PC-9 (cell line): ENCODE data around the gene AUTS2. TPM values are rescaled to one million over a fixed set of nuclear protein-coding genes. Genes with fewer than 3 reads are reported as not detected.

Experiments used
- BruUV-seq: library from RNA; stranded (reverse); fragments of 400-500 nt; replicated peaks from 2 replicates; lab custom pipeline; 2021; lab: Mats Ljungman, UMichigan
- CTCF ChIA-PET: fragments of 300-600 bp; sonication (Branson Sonifier 250); formaldehyde crosslinking; loops from one replicate; lab custom pipeline; 2022; ENCODE audit warnings: antibody characterized with exemption; lab: Charles Lee
- POLR2A ChIA-PET: fragments of 300-600 bp; sonication (Branson Sonifier 250); formaldehyde crosslinking; loops from one replicate; lab custom pipeline; 2022; ENCODE audit warnings: antibody characterized with exemption; ENCODE audit not compliant: unreplicated experiment; lab: Charles Lee
- DNase-seq, 2 experiments: peaks; one replicate each; pipeline versions ENCODE4 v3.0.0 to v3.0.0-alpha.2; 2015 to 2022; ENCODE audit warnings: mixed read lengths in 1 of 2
- H2AFZ ChIP-seq: fragments of 200-600 bp; sonication (generic); 2 replicates; pipeline ENCODE4 v1.8.1; 2017; ENCODE audit warnings: antibody characterized with exemption
- H3F3A ChIP-seq: fragments of 200-600 bp; sonication (generic); 2 replicates; pipeline ENCODE4 v1.8.1; 2017; ENCODE audit warnings: antibody characterized with exemption, mild to moderate bottlenecking, low read depth; ENCODE audit not compliant: insufficient read depth
- H3K27ac ChIP-seq: fragments of 200-600 bp; sonication (generic); 2 replicates; pipeline ENCODE4 v1.6.1; 2016; ENCODE audit warnings: mixed run types
- H3K27me3 ChIP-seq: fragments of 200-600 bp; sonication (generic); 2 replicates; pipeline ENCODE4 v1.6.1; 2016; ENCODE audit warnings: low read depth, mixed run types; ENCODE audit not compliant: insufficient read depth
- H3K36me3 ChIP-seq: fragments of 200-600 bp; sonication (generic); 2 replicates; pipeline ENCODE4 v1.6.1; 2016; ENCODE audit warnings: low read depth, mixed run types
- H3K4me1 ChIP-seq: fragments of 200-600 bp; sonication (generic); replicated peaks from 2 replicates; pipeline ENCODE4 v1.6.1; 2016; ENCODE audit warnings: mixed run types; ENCODE audit not compliant: insufficient read depth
- H3K4me2 ChIP-seq: fragments of 200-600 bp; sonication (generic); 2 replicates; pipeline ENCODE4 v1.6.1; 2017; ENCODE audit warnings: mixed run types
- H3K4me3 ChIP-seq: fragments of 200-600 bp; sonication (generic); 2 replicates; pipeline ENCODE4 v1.6.1; 2016; ENCODE audit warnings: mixed run types
- H3K79me2 ChIP-seq: fragments of 200-600 bp; sonication (generic); 2 replicates; pipeline ENCODE4 v1.6.1; 2017; ENCODE audit warnings: low read depth, mixed run types
- H3K9me2 ChIP-seq: fragments of 200-600 bp; sonication (generic); 2 replicates; pipeline ENCODE4 v1.8.1; 2017; ENCODE audit warnings: mild to moderate bottlenecking; ENCODE audit not compliant: insufficient read depth
- H3K9me3 ChIP-seq: fragments of 200-600 bp; sonication (generic); 2 replicates; pipeline ENCODE4 v1.8.1; 2016; ENCODE audit warnings: low read depth; ENCODE audit not compliant: insufficient read depth
- H4K20me1 ChIP-seq: fragments of 200-600 bp; sonication (generic); 2 replicates; pipeline ENCODE4 v1.8.1; 2017; ENCODE audit not compliant: insufficient read depth
- EZH2 ChIP-seq: fragments of 200-600 bp; sonication (generic); IDR thresholded peaks from 2 replicates; pipeline ENCODE4 v1.8.0; 2017; ENCODE audit warnings: antibody characterized with exemption, low read depth
- intact Hi-C: fragments of 100-400 bp; cut with micrococcal nuclease; formaldehyde crosslinking; loops from one replicate; pipeline ENCODE4 v1.10.0; 2022; ENCODE audit not compliant: unreplicated experiment
- total RNA-seq: library from RNA; stranded (reverse); gene quantifications from 2 replicates; pipeline ENCODE4 v1.2.3, GENCODE V29; 2021
- TF ChIP-seq, protein P1 (sequence below): fragments of 200-600 bp; sonication (generic); conservative IDR thresholded peaks from 2 replicates; pipeline ENCODE4 v1.6.1; 2017; ENCODE audit warnings: mixed run types, antibody characterized with exemption, mild to moderate bottlenecking, moderate library complexity

Gene AUTS2
- total RNA-seq, 1 experiment from 2014 or later, result not detected

DNA sequence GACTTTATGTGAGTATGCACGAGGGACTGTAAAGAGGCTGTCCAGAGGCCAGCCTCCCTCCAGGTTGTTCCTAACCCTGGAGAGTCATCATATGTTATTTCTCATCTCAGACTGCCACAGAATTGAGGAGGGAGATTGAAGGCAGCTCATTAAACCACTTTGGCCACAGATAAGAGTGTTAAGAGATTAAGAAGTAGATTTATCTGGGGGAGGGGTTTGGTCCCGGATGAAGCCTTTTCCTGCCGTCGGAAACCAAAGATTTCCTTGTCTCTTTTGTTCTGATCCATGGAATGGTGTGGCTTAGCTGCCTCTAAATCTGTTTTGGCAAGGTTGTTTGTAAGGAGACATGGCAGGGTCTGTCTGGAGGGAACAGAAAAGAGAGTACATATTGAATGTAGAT is 338.8 kb downstream of the AUTS2 start:
- Histone ChIP-seq H3F3A (no peaks in the 10 kb centered on the region), H3K4me2 (no peak overlapping the region), H3K9me3 (no peaks in the 10 kb centered on the region), H3K27ac (no peak overlapping the region), H2AFZ (no peak overlapping the region), H3K79me2 (no peaks in the 10 kb centered on the region), H3K36me3 (no peaks in the 10 kb centered on the region), H3K4me3 (no peak overlapping the region), H3K9me2 (no peaks in the 10 kb centered on the region), H3K4me1 (no peaks in the 10 kb centered on the region), H3K27me3 (no peaks in the 10 kb centered on the region), H4K20me1 (no peaks in the 10 kb centered on the region)
- intact Hi-C loops, result no loop called here
- DNase-seq, result no peak
- ChIA-PET CTCF (no interaction called here), POLR2A (no interaction called here)
- TF ChIP-seq, protein P1, sequence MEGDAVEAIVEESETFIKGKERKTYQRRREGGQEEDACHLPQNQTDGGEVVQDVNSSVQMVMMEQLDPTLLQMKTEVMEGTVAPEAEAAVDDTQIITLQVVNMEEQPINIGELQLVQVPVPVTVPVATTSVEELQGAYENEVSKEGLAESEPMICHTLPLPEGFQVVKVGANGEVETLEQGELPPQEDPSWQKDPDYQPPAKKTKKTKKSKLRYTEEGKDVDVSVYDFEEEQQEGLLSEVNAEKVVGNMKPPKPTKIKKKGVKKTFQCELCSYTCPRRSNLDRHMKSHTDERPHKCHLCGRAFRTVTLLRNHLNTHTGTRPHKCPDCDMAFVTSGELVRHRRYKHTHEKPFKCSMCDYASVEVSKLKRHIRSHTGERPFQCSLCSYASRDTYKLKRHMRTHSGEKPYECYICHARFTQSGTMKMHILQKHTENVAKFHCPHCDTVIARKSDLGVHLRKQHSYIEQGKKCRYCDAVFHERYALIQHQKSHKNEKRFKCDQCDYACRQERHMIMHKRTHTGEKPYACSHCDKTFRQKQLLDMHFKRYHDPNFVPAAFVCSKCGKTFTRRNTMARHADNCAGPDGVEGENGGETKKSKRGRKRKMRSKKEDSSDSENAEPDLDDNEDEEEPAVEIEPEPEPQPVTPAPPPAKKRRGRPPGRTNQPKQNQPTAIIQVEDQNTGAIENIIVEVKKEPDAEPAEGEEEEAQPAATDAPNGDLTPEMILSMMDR, result no peak
- no TSS peak for BruUV-seq

DNA sequence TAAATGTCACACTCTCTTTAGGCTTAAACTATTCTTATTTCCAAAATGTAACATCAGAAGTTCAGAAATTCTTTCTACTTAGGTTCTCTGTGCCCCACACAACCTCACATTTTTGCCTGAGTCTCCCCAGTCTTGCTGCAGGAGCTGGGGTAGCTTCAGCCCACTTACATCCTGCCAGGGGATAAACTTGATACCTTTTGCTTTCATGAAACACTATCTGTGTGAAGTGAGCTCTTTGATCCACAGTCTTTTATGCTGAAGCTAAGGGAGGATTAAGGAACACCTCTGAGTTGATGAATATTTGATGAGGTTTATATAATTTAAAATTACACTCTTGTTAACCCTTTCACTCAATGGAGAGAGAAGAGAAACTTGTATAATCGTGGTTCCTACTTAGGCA is 341.0 kb downstream of the AUTS2 start:
- no peaks in the 10 kb centered on the region for H3K79me2 ChIP-seq
- DNase-seq, result no peak
- H3K4me1 ChIP-seq, result no peaks in the 10 kb centered on the region
- no peak overlapping the region for H2AFZ ChIP-seq
- BruUV-seq, result no TSS peak
- no peak for TF ChIP-seq EZH2
- TF ChIP-seq, protein P1, result no peak
- no peaks in the 10 kb centered on the region for H3K9me3 ChIP-seq
- ChIA-PET CTCF (no interaction called here), POLR2A (no interaction called here)
- no peaks in the 10 kb centered on the region for H4K20me1 ChIP-seq
- no peaks in the 10 kb centered on the region for H3K36me3 ChIP-seq
- H3K4me2 ChIP-seq, result no peak overlapping the region
- no peak overlapping the region for H3K27ac ChIP-seq
- no peaks in the 10 kb centered on the region for H3K27me3 ChIP-seq
- intact Hi-C loops, result no loop called here
- no peak overlapping the region for H3K4me3 ChIP-seq
- no peaks in the 10 kb centered on the region for H3F3A ChIP-seq
- H3K9me2 ChIP-seq, result no peaks in the 10 kb centered on the region

GRCh38 chr7:69941077-69941651 is 342.9 kb downstream of the AUTS2 start:
- Histone ChIP-seq H3K79me2 (no peaks in the 10 kb centered on the region), H3K4me3 (no peak overlapping the region), H3F3A (no peaks in the 10 kb centered on the region), H3K4me1 (no peaks in the 10 kb centered on the region), H3K27me3 (no peaks in the 10 kb centered on the region), H3K36me3 (no peaks in the 10 kb centered on the region), H3K9me2 (no peaks in the 10 kb centered on the region), H2AFZ (no peak overlapping the region), H3K27ac (no peak overlapping the region), H3K9me3 (no peaks in the 10 kb centered on the region), H3K4me2 (no peak overlapping the region), H4K20me1 (no peaks in the 10 kb centered on the region)
- no TSS peak for BruUV-seq
- CTCF ChIA-PET, result no interaction called here
- intact Hi-C loops, result no loop called here
- no peak for DNase-seq
- TF ChIP-seq EZH2, result no peak
- TF ChIP-seq, protein P1, result no peak
- POLR2A ChIA-PET, result no interaction called here
